HepG2 (cell line): Measurements from ENCODE around the gene OR8D4. TPM values are rescaled to one million over a fixed set of nuclear protein-coding genes. Genes with fewer than 3 reads are reported as not detected.

Source experiments
- ATAC-seq: fragments of 200-7000 bp; cut with Tn5 transposase; 3 replicates; pipeline ENCODE4 v1.9.1; 2020; ENCODE audit warnings: mild to moderate bottlenecking, moderate library complexity
- BruUV-seq: library from RNA; stranded (reverse); fragments of 400-500 nt; replicated peaks from 2 replicates; lab custom pipeline; 2021; lab: Mats Ljungman, UMichigan
- CTCF ChIA-PET: fragments of 300-600 bp; formaldehyde crosslinking; extraction: SDS; loops from one replicate; lab custom pipeline; 2021; ENCODE audit warnings: low total read pairs, inconsistent platforms, low intra/inter-chr PET ratio; lab: Yijun Ruan, JAX
- POLR2A ChIA-PET: fragments of 350-600 bp; sonication (Branson Sonifier 250); formaldehyde crosslinking; loops from one replicate; lab custom pipeline; 2020; ENCODE audit warnings: antibody characterized with exemption, inconsistent platforms; lab: Yijun Ruan, JAX
- DNase-seq: peaks from one replicate; pipeline ENCODE4 v3.0.0-alpha.2; 2015; ENCODE audit warnings: low spot score
- FAIRE-seq: peaks from 3 replicates; lab custom pipeline; 2011; peaks lifted over from hg19 to GRCh38; lab: Jason Lieb, UNC
- H2AFZ ChIP-seq: one replicate; pipeline ENCODE4 v1.6.1; 2011; ENCODE audit warnings: low read length, inconsistent platforms
- H3K27ac ChIP-seq: fragments of 300-600 bp; 3 replicates; pipeline ENCODE4 v1.8.0; 2011; ENCODE audit warnings: mixed run types, mild to moderate bottlenecking, mixed read lengths, low read length, inconsistent platforms; ENCODE audit not compliant: insufficient read depth; ENCODE audit errors: extremely low read length
- H3K27me3 ChIP-seq, 2 experiments: fragments of 200-600 bp in 1 of 2; 2 replicates in 1 of 2; 3 replicates in 1 of 2; pipeline versions ENCODE4 v1.6.0 to v1.8.0; 2011; ENCODE audit warnings: low read length in 2 of 2, mild to moderate bottlenecking in 2 of 2, moderate library complexity in 2 of 2, inconsistent platforms in 1 of 2; ENCODE audit not compliant: insufficient read depth in 2 of 2, control insufficient read depth in 1 of 2
- H3K36me3 ChIP-seq, 2 experiments: fragments of 200-600 bp in 1 of 2; replicated peaks in 1 of 2; 2 replicates in 1 of 2; 3 replicates in 1 of 2; pipeline versions ENCODE4 v1.5.1 to v1.8.0; 2011; ENCODE audit warnings: low read length in 2 of 2, inconsistent platforms in 1 of 2; ENCODE audit not compliant: insufficient read depth in 2 of 2, control insufficient read depth in 1 of 2
- H3K4me1 ChIP-seq: 2 replicates; pipeline ENCODE4 v1.5.1; 2012; ENCODE audit warnings: low read length, inconsistent platforms; ENCODE audit not compliant: insufficient read depth
- H3K4me2 ChIP-seq: 2 replicates; pipeline ENCODE4 v1.6.0; 2011; ENCODE audit warnings: low read depth, low read length, inconsistent platforms
- H3K4me3 ChIP-seq, 3 experiments: fragments of 200-600 bp in 1 of 3; sonication (generic), shearing (Covaris generic) in 1 of 3; replicated peaks in 1 of 3; 2 replicates each; pipeline ENCODE4 v1.5.1; 2011 to 2016; ENCODE audit warnings: low read length in 3 of 3, inconsistent platforms in 2 of 3, low read depth in 2 of 3, mild to moderate bottlenecking in 2 of 3, control low read depth in 1 of 3, mixed read lengths in 1 of 3; ENCODE audit not compliant: insufficient read depth in 1 of 3
- H3K79me2 ChIP-seq: one replicate; pipeline ENCODE4 v1.6.1; 2011; ENCODE audit warnings: low read length, inconsistent platforms; ENCODE audit not compliant: insufficient read depth
- H3K9ac ChIP-seq: 2 replicates; pipeline ENCODE4 v1.6.0; 2011; ENCODE audit warnings: mild to moderate bottlenecking, low read depth, low read length, inconsistent platforms; ENCODE audit not compliant: insufficient read depth
- H3K9me3 ChIP-seq: 2 replicates; pipeline ENCODE4 v1.5.1; 2012; ENCODE audit warnings: mild to moderate bottlenecking, low read length
- H4K20me1 ChIP-seq: 2 replicates; pipeline ENCODE4 v1.6.0; 2011; ENCODE audit warnings: inconsistent platforms, mild to moderate bottlenecking, low read length, moderate library complexity; ENCODE audit not compliant: insufficient read depth
- FOXA1 ChIP-seq, 2 experiments: fragments of 450-650 bp in 1 of 2; sonication (generic) in 1 of 2; formaldehyde crosslinking in 1 of 2; IDR thresholded peaks; 2 replicates each; pipeline versions ENCODE4 v1.4.0 to v1.6.1; 2016 to 2020; ENCODE audit warnings: missing genetic modification reagents in 1 of 2
- GPN1 ChIP-seq: sonication (generic); formaldehyde crosslinking; IDR thresholded peaks from 2 replicates; pipeline ENCODE4 v1.5.1; 2020; ENCODE audit warnings: missing genetic modification reagents, borderline replicate concordance
- KMT2B ChIP-seq: IDR thresholded peaks from 2 replicates; pipeline ENCODE4 v1.6.1; 2016; ENCODE audit warnings: missing genetic modification reagents, missing compliant biosample characterization
- ZNF562 ChIP-seq: sonication (generic); formaldehyde crosslinking; IDR thresholded peaks from 2 replicates; pipeline ENCODE4 v1.8.0; 2022; ENCODE audit warnings: missing genetic modification reagents, borderline replicate concordance
- WGBS: methylation state at CpG from one replicate; pipeline ENCODE4 v1.1.6; 2017; ENCODE audit warnings: low lambda C conversion rate; 5-methylcytosine and 5-hydroxymethylcytosine counted together
- in situ Hi-C: cut with HindIII; loops from 2 replicates; pipeline ENCODE4 v1.10.0; 2017; ENCODE audit warnings: low pct_unique_long_range_greater_than_20kb; ENCODE audit not compliant: extremely low pct_ligation_motif_present
- intact Hi-C: fragments of 100-400 bp; cut with micrococcal nuclease; formaldehyde crosslinking; loops from one replicate; pipeline ENCODE4 v1.10.0; 2022; ENCODE audit not compliant: unreplicated experiment
- polyA plus RNA-seq, 8 experiments: library from polyadenylated mRNA; depleted of rRNA in 3 of 8; stranded (reverse) in 7 of 8; unstranded in 1 of 8; fragments of >200 nt; fragmentation: Illumina TruSeq in 4 of 8; extraction: Trizol in 4 of 8; gene quantifications; 2 replicates each; pipeline versions ENCODE4 v1.2.1 to v1.2.3, GENCODE V29; 2011 to 2016; ENCODE audit warnings: low read depth in 4 of 8, missing spikeins in 1 of 8, mixed read lengths in 1 of 8; ENCODE audit not compliant: insufficient read depth in 1 of 8
- total RNA-seq, 5 experiments: library from RNA; depleted of rRNA; stranded (reverse); fragments of >200 nt; fragmentation: Illumina TruSeq; extraction: Trizol; gene quantifications; 2 replicates each; pipeline ENCODE4 v1.2.3, GENCODE V29; 2016; ENCODE audit warnings: low read depth in 1 of 5
- TF ChIP-seq, protein P1 (sequence below): sonication (generic); formaldehyde crosslinking; IDR thresholded peaks from 2 replicates; pipeline ENCODE4 v1.5.0; 2020; ENCODE audit warnings: mild to moderate bottlenecking, missing genetic modification reagents
- TF ChIP-seq, protein P2 (sequence below): sonication (generic); formaldehyde crosslinking; IDR thresholded peaks from 2 replicates; pipeline ENCODE4; 2020; ENCODE audit warnings: missing genetic modification reagents, mild to moderate bottlenecking, borderline replicate concordance

The OR8D4 gene
- total and polyA plus RNA-seq, 2 of the 13 experiments (the other 11 are each of a cell fraction or from before 2014, with no cell fraction given), result not detected

DNA sequence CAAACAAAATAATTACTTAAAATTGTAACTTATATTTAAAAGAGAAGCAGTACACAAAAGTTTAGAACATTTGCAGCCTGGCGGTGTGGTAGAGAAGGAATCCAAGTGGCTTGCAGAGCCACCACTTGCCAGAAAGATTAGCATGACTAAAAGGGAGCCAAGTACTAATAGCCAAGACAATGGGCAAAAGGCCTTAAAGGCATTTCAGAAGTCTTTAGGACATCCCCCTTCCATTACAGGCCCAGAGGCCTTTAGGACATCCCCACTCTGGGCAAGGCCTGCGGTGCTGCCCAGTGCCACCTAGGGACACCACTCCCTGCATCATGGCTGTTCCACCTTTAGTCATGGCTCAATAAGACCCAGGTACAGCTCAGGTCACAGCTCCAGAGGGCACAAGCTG is 48.9 kb upstream of the OR8D4 start (continued):
- TF ChIP-seq, protein P1, sequence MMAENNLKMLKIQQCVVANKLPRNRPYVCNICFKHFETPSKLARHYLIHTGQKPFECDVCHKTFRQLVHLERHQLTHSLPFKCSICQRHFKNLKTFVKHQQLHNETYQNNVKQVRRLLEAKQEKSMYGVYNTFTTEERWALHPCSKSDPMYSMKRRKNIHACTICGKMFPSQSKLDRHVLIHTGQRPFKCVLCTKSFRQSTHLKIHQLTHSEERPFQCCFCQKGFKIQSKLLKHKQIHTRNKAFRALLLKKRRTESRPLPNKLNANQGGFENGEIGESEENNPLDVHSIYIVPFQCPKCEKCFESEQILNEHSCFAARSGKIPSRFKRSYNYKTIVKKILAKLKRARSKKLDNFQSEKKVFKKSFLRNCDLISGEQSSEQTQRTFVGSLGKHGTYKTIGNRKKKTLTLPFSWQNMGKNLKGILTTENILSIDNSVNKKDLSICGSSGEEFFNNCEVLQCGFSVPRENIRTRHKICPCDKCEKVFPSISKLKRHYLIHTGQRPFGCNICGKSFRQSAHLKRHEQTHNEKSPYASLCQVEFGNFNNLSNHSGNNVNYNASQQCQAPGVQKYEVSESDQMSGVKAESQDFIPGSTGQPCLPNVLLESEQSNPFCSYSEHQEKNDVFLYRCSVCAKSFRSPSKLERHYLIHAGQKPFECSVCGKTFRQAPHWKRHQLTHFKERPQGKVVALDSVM (CRISPR knock-in tag), result no peak

DNA sequence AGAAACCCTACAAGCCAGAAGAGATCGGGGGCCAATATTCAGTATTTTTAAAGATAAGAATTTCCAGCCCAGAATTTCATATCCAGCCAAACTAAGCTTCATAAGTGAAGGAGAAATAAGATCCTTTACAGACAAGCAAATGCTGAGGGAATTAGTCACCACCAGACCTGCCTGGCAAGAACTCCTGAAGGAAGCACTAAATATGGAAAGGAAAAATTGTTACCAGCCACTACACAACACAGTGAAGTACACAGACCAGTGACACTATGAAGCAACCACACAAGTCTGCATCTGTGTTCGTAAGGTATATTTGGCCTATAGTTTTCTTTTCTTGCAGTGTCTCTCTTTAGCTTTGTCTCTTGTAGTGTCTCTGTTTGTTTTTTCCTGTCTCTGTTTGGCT is 45.5 kb upstream of the OR8D4 start:
- intact Hi-C loops, result no loop called here
- FAIRE-seq (no peak), DNase-seq (no peak), ATAC-seq (no peak)
- in situ Hi-C loops, result no loop called here
- Histone ChIP-seq H3K79me2 (no peaks in the 10 kb centered on the region), H4K20me1 (no peaks in the 10 kb centered on the region), H3K9me3 (peaks cover 24% of the 10 kb centered on the region), H3K27me3 (no peaks in the 10 kb centered on the region), H2AFZ (no peak overlapping the region), H3K36me3 (no peaks in the 10 kb centered on the region), H3K4me3 (no peak overlapping the region), H3K27ac (no peak overlapping the region), H3K4me2 (no peak overlapping the region), H3K4me1 (no peaks in the 10 kb centered on the region), H3K9ac (no peak overlapping the region)
- ChIA-PET POLR2A (no interaction called here), CTCF (no interaction called here)
- BruUV-seq, result no TSS peak
- WGBS, result 16% methylated on average over 2 of the region's 2 CpGs
- TF ChIP-seq GPN1 (CRISPR knock-in tag) (no peak), FOXA1 (IDR thresholded peaks at IDR 0.05) (no peak), FOXA1 (CRISPR knock-in tag; IDR thresholded peaks at IDR 0.05) (no peak), ZNF562 (CRISPR knock-in tag) (no peak), KMT2B (CRISPR knock-in tag) (no peak)
- TF ChIP-seq, protein P2, sequence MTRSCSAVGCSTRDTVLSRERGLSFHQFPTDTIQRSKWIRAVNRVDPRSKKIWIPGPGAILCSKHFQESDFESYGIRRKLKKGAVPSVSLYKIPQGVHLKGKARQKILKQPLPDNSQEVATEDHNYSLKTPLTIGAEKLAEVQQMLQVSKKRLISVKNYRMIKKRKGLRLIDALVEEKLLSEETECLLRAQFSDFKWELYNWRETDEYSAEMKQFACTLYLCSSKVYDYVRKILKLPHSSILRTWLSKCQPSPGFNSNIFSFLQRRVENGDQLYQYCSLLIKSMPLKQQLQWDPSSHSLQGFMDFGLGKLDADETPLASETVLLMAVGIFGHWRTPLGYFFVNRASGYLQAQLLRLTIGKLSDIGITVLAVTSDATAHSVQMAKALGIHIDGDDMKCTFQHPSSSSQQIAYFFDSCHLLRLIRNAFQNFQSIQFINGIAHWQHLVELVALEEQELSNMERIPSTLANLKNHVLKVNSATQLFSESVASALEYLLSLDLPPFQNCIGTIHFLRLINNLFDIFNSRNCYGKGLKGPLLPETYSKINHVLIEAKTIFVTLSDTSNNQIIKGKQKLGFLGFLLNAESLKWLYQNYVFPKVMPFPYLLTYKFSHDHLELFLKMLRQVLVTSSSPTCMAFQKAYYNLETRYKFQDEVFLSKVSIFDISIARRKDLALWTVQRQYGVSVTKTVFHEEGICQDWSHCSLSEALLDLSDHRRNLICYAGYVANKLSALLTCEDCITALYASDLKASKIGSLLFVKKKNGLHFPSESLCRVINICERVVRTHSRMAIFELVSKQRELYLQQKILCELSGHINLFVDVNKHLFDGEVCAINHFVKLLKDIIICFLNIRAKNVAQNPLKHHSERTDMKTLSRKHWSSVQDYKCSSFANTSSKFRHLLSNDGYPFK, result no peak
